AG09319 (cell line): ENCODE measurements around the gene SEPTIN2.

Experiments used
- DNase-seq: peaks from one replicate; pipeline ENCODE4 v3.0.0-alpha.2; 2010; ENCODE audit warnings: low read depth; ENCODE audit errors: extremely low read depth
- CTCF ChIP-seq: IDR thresholded peaks from 2 replicates; pipeline ENCODE4 v1.5.1; 2011; ENCODE audit warnings: low read depth, mild to moderate bottlenecking, inconsistent platforms, low read length, moderate library complexity

The SEPTIN2 gene

GRCh38 chr2:241279413-241279812 is 36.3 kb upstream of the SEPTIN2 start:
- TF ChIP-seq CTCF: no peak
- DNase-seq: no peak

GRCh38 chr2:241279828-241280227 is 35.9 kb upstream of the SEPTIN2 start:
- no peak for TF ChIP-seq CTCF
- DNase-seq: no peak

- TF ChIP-seq CTCF: no peak
- no peak for DNase-seq
These were observed 35.4 kb upstream of the SEPTIN2 start for GRCh38 chr2:241280291-241280690.

GRCh38 chr2:241282555-241282954 is 33.2 kb upstream of the SEPTIN2 start:
- no peak for DNase-seq
- no peak for TF ChIP-seq CTCF

GRCh38 chr2:241285596-241285995 is 30.1 kb upstream of the SEPTIN2 start:
- no peak for DNase-seq
- TF ChIP-seq CTCF: no peak

GRCh38 chr2:241286348-241287090 is 29.2 kb upstream of the SEPTIN2 start:
- no peak for TF ChIP-seq CTCF
- no peak for DNase-seq

- no peak for TF ChIP-seq CTCF
- DNase-seq: no peak
These were observed 27.3 kb upstream of the SEPTIN2 start for GRCh38 chr2:241288324-241288888.
